Measurements from ENCODE around the gene OR6M1. TPM values are rescaled to one million over a fixed set of nuclear protein-coding genes. Genes with fewer than 3 reads are reported as not detected.

The OR6M1 gene, protein sequence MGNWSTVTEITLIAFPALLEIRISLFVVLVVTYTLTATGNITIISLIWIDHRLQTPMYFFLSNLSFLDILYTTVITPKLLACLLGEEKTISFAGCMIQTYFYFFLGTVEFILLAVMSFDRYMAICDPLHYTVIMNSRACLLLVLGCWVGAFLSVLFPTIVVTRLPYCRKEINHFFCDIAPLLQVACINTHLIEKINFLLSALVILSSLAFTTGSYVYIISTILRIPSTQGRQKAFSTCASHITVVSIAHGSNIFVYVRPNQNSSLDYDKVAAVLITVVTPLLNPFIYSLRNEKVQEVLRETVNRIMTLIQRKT
- total RNA-seq = not detected

- DNase-seq (ENCODE audit: low spot score) (no peak), ATAC-seq (no peak)
- intact Hi-C loops (cut with DNase I) = no loop called here
Measured at GRCh38 chr11:123806249-123806648, at the start of gene OR6M1. Gene OR6M1 (minus strand): TSS chr11:123806349. CDS start chr11:123806349, 0 bp downstream.

DNA sequence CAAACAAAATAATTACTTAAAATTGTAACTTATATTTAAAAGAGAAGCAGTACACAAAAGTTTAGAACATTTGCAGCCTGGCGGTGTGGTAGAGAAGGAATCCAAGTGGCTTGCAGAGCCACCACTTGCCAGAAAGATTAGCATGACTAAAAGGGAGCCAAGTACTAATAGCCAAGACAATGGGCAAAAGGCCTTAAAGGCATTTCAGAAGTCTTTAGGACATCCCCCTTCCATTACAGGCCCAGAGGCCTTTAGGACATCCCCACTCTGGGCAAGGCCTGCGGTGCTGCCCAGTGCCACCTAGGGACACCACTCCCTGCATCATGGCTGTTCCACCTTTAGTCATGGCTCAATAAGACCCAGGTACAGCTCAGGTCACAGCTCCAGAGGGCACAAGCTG lies 46.9 kb upstream of the OR6M1 start:
- DNase-seq (ENCODE audit: low spot score) = no peak
- intact Hi-C loops (cut with DNase I) = no loop called here
- no peak for ATAC-seq

GRCh38 chr11:123852321-123852720 lies 46.2 kb upstream of the OR6M1 start:
- intact Hi-C loops (cut with DNase I) = no loop called here

DNA sequence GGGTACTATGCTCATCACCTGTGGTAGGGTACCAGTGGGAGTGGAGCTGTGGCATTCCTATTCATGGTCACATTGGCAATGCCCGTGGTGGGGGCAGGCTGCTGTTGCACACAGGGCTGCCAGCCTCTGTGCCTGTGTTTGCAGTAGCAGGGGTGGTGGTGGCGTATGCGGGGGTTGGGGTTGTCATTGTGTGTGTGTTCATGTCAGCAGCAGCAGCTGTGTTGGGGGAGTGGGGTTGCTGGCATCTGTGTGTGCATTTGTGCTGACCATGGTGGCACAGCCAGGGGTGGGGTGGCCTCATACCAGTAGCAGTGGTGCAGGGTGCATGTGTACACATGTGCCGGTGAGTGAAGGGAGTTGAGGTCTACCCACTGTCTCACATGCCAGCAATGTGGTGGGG lies 45.0 kb upstream of the OR6M1 start:
- no peak for DNase-seq (ENCODE audit: low spot score)
- no peak for ATAC-seq
- intact Hi-C loops (cut with DNase I) = no loop called here

More at GRCh38 chr11:123852321-123852720, 46.2 kb upstream of the OR6M1 start:
- no peak for DNase-seq (ENCODE audit: low spot score)
- no peak for ATAC-seq

DNA sequence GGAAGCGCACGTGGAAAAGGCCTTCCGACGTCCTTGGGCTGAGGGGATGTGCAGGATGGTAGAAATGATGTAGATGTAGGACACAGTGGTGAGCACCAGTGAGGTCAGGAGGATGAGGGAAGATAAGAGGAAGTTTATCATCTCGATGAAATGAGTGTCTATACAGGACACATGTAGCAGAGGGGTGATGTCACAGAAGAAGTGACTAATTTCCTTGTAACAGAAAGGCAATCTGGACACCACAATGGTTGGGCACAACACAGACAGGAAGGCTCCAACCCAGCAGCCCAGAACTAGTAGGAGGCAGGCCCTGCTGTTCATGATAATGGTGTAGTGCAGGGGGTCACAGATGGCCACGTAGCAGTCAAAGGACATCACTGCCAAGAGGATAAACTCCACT lies 35.0 kb upstream of the OR6M1 start:
- intact Hi-C loops (cut with DNase I) = no loop called here
- DNase-seq (ENCODE audit: low spot score) (no peak), ATAC-seq (no peak)

DNA sequence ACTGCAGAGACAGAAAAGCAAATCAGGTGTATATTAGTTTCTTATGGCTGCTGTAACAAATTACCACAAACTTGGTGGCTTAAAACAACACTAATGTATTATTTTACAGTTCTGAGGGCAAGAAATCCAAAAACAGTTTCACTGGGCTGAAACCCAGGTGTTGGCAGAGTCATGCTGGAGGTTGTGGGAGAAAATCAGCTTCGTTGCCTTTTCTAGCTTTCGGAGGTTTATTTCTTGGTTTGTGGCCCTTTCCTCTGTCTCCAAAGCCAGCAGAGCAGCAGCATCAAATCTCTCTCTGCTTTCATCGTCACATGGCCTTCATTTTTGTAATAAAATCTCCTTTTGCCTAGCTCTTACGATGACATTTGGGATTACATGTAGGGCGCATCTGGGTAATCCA lies 33.0 kb upstream of the OR6M1 start:
- DNase-seq (ENCODE audit: low spot score) (no peak), ATAC-seq (no peak)
- intact Hi-C loops (cut with DNase I) = no loop called here

GRCh38 chr11:123838659-123839058 lies 32.5 kb upstream of the OR6M1 start:
- no peak for DNase-seq (ENCODE audit: low spot score)
- intact Hi-C loops (cut with DNase I) = no loop called here
- ATAC-seq = no peak

- no peak for DNase-seq (ENCODE audit: low spot score)
- ATAC-seq = no peak
- intact Hi-C loops (cut with DNase I) = no loop called here
Measured at GRCh38 chr11:123838199-123838598, 32.0 kb upstream of the OR6M1 start.

DNA sequence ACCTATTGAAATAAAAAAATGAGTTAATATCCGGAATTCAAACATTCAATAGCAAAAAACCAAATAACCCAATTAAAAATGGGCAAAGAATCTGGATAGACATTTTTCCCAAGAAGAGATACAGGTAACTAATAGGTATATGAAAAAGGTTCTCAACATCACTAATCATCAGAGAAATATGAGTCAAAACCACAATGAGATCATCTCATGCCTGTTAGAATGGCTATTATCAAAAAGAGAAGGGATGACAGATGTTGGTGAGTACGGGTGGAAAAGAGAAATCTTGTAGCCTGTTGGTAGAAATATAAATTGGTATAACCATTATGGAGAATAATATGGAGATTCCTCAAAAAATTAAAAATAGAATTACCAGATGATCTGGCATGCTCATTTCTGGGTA lies 26.9 kb upstream of the OR6M1 start:
- intact Hi-C loops (cut with DNase I) = no loop called here
- ATAC-seq = no peak

GRCh38 chr11:123829745-123830144 lies 23.6 kb upstream of the OR6M1 start:
- ATAC-seq (no peak), DNase-seq (ENCODE audit: low spot score) (no peak)
- intact Hi-C loops (cut with DNase I) = no loop called here

More for the DNA sequence above, 26.9 kb upstream of the OR6M1 start:
- no peak for DNase-seq (ENCODE audit: low spot score)

- intact Hi-C loops (cut with DNase I) = no loop called here
- no peak for ATAC-seq
- no peak for DNase-seq (ENCODE audit: low spot score)
Measured at GRCh38 chr11:123822599-123822998, 16.4 kb upstream of the OR6M1 start.

DNA sequence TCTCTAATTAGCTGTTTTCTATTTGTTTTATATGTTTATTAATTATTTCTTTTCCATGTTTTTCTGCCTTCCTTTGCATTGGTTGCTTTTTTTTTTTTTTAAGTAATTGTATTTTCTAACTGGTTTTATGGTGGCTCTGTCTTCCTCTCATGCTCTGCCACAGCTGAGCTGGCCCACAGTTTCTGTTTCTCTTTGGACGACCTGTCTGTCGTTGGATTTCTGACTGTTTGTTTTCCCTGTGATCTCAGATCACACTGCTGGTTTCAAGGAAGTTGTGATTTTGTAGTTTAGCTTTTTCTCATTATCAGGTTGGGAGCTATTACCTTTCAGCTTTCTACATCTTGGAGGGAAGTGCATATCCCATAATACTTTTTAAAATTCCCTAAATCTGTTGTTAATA lies 15.9 kb upstream of the OR6M1 start:
- ATAC-seq (no peak), DNase-seq (ENCODE audit: low spot score) (no peak)
- intact Hi-C loops (cut with DNase I) = no loop called here

DNA sequence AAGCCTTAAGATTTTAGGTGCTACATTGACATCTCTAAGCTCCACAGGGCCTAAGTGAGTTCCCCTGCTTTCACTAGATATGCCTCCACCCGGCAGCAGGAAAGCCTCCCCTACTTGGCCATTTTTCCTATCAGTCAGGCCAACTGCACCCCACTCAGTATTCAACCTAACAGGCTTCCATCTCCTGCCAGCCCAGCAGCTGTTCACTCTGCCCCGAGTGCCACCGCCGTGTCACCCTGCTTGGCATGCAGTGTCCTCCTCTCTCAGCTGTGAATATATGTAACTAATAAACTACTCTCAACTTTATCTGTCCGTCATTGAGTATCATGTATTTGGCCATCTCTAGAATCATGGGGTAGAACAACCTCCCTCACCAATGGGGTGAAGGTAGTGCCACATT lies 9.0 kb upstream of the OR6M1 start:
- DNase-seq (ENCODE audit: low spot score) (no peak), ATAC-seq (no peak)
- intact Hi-C loops (cut with DNase I) = no loop called here

DNA sequence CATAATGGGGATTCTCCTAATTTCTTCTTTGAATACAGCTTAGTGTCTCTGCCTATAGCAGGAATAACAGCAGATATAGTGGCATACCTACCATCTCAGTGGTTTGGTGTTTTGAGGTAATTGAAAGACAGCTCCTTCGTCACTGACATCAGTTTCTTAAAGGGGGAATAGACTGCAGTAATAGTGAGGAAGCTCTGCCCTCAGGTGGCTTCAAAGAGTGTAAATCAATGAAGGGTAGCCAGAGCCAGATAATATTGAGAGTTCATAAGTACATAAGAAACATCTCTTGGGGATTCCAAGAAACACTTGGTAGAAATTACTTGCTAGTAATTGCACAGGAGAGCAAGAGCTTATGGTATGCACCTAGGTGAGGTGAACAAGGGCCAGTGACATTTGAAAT lies 4.4 kb downstream of the OR6M1 start:
- no peak for DNase-seq (ENCODE audit: low spot score)
- no peak for ATAC-seq
- intact Hi-C loops (cut with DNase I) = no loop called here

DNA sequence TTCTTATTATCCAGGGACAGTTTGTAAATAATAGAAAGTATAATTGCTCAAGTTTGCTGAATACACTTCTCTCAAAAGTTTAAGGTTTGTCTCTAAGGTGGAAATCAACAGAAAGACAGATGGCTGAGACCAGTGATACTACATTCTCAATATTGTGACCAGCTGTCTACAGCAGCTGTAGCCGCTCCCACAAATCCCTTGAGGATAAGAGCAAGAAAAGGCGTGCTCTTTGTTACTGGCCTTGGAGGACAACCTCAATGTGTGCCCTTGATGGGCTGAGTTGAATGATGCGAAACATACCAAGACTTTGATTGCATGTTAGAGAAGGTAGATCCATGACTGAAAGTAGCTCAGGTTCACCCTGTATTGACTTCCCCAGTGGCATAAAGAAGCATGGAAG lies 6.1 kb downstream of the OR6M1 start:
- DNase-seq (ENCODE audit: low spot score) = no peak
- intact Hi-C loops (cut with DNase I) = no loop called here

DNA sequence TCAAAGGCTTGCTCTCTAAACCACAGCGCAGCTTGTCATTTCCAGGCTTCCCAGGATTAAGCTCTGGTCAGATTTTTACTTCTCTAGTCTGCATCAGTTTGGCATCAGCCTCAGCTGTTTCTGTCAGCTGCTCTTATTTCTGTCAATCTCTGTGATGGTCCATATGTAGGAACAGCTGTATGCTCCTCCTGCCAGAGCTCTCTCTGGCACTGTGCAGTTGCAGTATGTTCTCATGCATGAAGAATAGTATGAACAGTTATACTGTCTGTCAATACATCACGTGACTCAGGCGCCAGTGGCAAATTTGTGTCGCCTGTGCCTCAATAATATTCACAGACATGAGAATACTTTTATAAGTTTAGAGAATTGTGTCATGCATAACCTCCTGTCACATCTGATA lies 6.7 kb downstream of the OR6M1 start:
- ATAC-seq (no peak), DNase-seq (ENCODE audit: low spot score) (no peak)
- intact Hi-C loops (cut with DNase I) = no loop called here

More for the DNA sequence above, 6.1 kb downstream of the OR6M1 start:
- ATAC-seq = no peak

DNA sequence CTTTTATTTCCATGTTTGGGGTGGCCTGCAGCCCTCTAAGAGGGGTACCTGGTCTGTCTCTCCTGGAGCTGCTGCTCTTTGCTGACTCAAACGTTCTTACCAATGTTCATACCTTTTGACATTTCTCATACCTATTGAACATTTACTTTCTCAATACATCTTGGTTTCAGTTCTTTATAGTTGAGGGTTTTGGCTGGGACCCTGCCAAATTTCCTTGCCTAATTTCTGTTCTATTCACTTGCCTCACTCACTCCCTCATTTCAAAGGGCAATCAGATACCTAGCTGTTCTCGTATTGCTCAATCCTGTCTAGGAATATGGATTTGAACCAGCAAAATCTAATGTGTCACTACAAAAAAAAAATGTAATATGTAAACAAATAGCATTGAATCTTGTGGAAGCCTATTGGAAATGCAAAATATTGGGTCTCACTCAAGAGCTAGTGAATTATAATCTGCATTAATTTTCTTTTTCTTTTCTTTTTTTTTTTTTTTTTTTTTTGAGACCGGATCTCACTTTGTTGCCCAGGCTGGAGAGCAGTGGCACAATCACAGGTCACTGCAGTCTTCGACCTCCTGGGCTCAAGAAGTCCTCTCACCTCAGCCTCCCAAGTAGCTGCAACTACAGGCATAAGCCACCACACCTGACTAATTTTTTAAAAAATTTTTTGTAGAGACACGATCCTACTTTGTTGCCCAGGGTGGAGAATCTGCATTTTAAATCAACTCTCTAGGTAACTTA lies 7.5 kb downstream of the OR6M1 start:
- intact Hi-C loops (cut with DNase I) = no loop called here
- DNase-seq (ENCODE audit: low spot score) = no peak
- ATAC-seq = no peak

- DNase-seq (ENCODE audit: low spot score) (no peak), ATAC-seq (no peak)
- intact Hi-C loops (cut with DNase I) = no loop called here
Measured at GRCh38 chr11:123798079-123798478, 8.1 kb downstream of the OR6M1 start.

DNA sequence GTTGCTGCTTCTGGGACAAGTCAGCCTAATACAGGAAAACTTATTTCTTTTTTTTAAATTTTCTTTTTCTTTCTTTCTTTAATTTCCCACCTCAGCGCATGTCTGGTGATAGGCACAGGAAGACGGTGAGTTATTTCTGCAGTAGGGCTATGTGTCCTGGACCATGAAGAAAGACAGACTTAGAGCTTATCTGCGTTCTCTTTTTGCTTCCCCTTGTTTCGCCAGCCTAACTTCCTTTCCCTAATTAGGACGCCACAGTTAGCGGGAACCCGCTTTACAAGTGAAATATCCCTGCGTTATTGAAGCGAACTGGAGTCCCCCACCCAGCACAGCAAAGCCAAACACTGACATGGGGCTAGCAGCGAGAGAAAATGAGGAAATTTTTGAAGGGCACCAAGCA lies 8.6 kb downstream of the OR6M1 start:
- intact Hi-C loops (cut with DNase I) = no loop called here
- ATAC-seq (no peak), DNase-seq (ENCODE audit: low spot score) (no peak)

DNA sequence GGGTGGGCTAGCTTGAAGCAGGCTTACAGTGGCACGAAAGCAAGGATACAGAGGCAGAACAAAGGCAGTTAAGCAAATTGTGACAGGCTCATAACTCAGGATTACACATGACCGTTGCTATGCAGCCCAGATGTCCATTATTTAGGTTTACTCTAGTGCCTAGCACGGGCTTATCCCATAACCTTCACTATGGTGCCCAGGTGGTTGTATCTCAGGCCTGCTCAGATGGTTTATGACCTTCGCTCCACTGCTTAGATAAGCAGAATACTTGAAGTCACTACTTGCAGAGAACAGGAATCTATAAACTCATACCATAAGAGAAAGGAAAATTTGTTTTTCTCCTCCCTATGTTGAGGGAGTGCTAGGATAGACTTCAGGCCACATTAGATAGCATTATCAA lies 9.0 kb downstream of the OR6M1 start:
- intact Hi-C loops (cut with DNase I) = no loop called here
- DNase-seq (ENCODE audit: low spot score) = no peak
- ATAC-seq = no peak

GRCh38 chr11:123796226-123796625 lies 9.9 kb downstream of the OR6M1 start:
- intact Hi-C loops (cut with DNase I) = no loop called here
- no peak for ATAC-seq

More at GRCh38 chr11:123796226-123796625, 9.9 kb downstream of the OR6M1 start:
- no peak for DNase-seq (ENCODE audit: low spot score)

Measured in sciatic nerve (tissue), 2 donors.